T-helper 2 cell treated with Interferon-gamma antibody and Interleukin-4, amounts not matched to agents 5 μg/mL and 100 μg/mL, for 36 hours (primary cell): ENCODE measurements around the gene PTPRD.

Source experiments
- DNase-seq: peaks from one replicate; pipeline ENCODE4 v3.0.0; 2021; ENCODE audit warnings: low spot score
- H3K27ac Mint-ChIP-seq: one replicate; pipeline ENCODE4 v1.8.0; 2021; ENCODE audit warnings: mild to moderate bottlenecking, mixed read lengths
- H3K27me3 Mint-ChIP-seq: one replicate; pipeline ENCODE4 v1.8.0; 2021; ENCODE audit warnings: low read depth, mixed read lengths
- H3K36me3 Mint-ChIP-seq: one replicate; pipeline ENCODE4 v1.8.0; 2021; ENCODE audit warnings: low read depth, mixed read lengths
- H3K4me1 Mint-ChIP-seq: one replicate; pipeline ENCODE4 v1.8.0; 2021; ENCODE audit warnings: low read depth, mixed read lengths
- H3K4me3 Mint-ChIP-seq: one replicate; pipeline ENCODE4 v1.8.0; 2022; ENCODE audit warnings: mild to moderate bottlenecking, moderate library complexity, mixed read lengths
- H3K9me3 Mint-ChIP-seq: one replicate; pipeline ENCODE4 v1.8.0; 2021; ENCODE audit warnings: mixed read lengths

The PTPRD gene

DNA sequence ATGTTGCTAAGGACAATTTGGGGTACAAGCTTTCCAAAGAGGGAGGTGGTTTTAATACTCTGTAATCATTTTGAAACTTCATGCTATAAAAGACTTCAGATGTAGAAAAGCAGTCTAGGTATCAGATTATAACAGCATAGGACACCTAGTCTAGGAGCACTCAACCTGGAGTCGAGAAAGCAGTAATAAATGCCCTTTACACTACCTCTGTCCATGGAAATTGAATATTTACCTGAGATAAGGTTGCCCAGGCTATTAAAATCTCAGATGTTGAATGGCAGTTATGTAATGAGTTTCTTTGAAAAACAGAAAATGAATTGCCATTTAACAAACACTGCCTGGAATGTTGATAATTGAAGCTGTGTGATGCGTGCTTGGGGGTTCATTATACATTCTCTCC lies 2251.4 kb downstream of the PTPRD start:
- Mint-ChIP-seq H3K27me3 (no peaks in the 10 kb centered on the region), H3K27ac (no peak overlapping the region), H3K4me3 (no peak overlapping the region), H3K4me1 (peaks cover 3% of the 10 kb centered on the region), H3K36me3 (no peaks in the 10 kb centered on the region), H3K9me3 (no peaks in the 10 kb centered on the region)
- no peak for DNase-seq

DNA sequence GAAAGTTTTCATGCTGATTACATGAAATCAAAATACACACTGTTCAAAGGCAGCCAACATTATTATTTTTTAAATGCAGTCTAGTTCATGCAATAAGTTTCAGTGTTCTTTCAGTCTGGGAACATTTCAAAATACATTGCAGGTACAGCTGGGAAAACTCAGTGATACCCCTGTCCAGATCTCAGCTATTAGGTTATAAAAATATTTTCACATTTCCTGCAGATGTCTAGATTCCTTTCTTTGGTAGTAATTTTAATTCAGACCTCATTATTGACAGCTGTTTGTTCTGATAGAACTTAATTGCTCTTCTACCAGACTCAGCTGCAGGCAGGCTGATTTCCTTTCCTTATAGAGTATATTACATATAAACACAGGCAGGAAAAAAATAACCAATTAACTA lies 2256.4 kb downstream of the PTPRD start:
- Mint-ChIP-seq H3K4me3 (no peak overlapping the region), H3K27me3 (no peaks in the 10 kb centered on the region), H3K9me3 (no peaks in the 10 kb centered on the region), H3K4me1 (no peaks in the 10 kb centered on the region), H3K36me3 (no peaks in the 10 kb centered on the region), H3K27ac (no peak overlapping the region)
- DNase-seq: no peak

- H3K27me3 Mint-ChIP-seq: no peaks in the 10 kb centered on the region
- H3K27ac Mint-ChIP-seq: no peak overlapping the region
- H3K4me3 Mint-ChIP-seq: no peak overlapping the region
- H3K36me3 Mint-ChIP-seq: no peaks in the 10 kb centered on the region
- DNase-seq: no peak
- no peaks in the 10 kb centered on the region for H3K4me1 Mint-ChIP-seq
- H3K9me3 Mint-ChIP-seq: no peaks in the 10 kb centered on the region
These were observed 2261.4 kb downstream of the PTPRD start for GRCh38 chr9:8351436-8351835.

DNA sequence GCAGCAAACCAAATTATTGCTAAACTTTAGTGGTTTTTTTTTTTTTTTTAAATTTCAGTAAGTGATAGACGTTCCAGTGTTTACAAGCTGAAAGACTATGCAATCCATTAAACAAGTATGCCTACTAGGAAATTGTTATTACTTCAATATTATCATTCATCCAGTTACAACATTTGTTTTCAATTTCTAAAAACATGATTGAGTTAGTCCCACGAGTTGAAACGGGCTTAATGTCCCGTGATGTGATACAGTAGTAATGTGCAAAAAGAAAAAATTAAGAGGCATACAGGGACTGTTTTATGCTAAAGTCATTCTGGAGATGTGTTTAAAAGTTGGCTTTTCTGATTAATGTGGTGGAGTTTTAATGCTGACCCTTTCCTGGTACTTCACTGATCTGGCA lies 2262.9 kb downstream of the PTPRD start:
- no peaks in the 10 kb centered on the region for H3K36me3 Mint-ChIP-seq
- H3K4me3 Mint-ChIP-seq: no peak overlapping the region
- no peak for DNase-seq
- H3K9me3 Mint-ChIP-seq: no peaks in the 10 kb centered on the region
- H3K4me1 Mint-ChIP-seq: no peaks in the 10 kb centered on the region
- H3K27me3 Mint-ChIP-seq: no peaks in the 10 kb centered on the region
- H3K27ac Mint-ChIP-seq: no peak overlapping the region

- DNase-seq: no peak
- Mint-ChIP-seq H3K27ac (no peak overlapping the region), H3K4me1 (no peaks in the 10 kb centered on the region), H3K27me3 (no peaks in the 10 kb centered on the region), H3K36me3 (no peaks in the 10 kb centered on the region), H3K4me3 (no peak overlapping the region), H3K9me3 (no peaks in the 10 kb centered on the region)
These were observed 2263.4 kb downstream of the PTPRD start for GRCh38 chr9:8349376-8349775.

DNA sequence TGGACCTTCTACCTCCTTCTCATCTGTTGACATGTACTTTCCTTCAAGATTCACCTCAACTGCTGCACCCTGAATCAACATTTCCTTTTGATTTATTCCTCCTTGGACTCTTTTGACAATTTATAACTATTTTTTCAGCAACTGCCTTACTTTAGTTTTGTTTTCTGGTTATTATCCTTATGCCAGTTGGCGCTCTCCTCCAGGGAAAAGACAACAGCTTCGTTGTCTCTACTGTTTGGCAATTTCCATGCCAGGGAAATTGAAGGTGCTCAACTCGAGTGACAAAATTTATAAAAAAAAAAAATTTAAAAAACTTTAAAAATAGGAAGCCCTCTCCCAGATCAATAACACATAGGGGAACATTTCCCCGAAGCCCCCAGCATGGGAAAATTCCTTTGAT lies 2264.0 kb downstream of the PTPRD start:
- Mint-ChIP-seq H3K9me3 (no peaks in the 10 kb centered on the region), H3K27me3 (no peaks in the 10 kb centered on the region), H3K27ac (no peak overlapping the region), H3K36me3 (no peaks in the 10 kb centered on the region), H3K4me1 (no peaks in the 10 kb centered on the region), H3K4me3 (no peak overlapping the region)
- DNase-seq: no peak

GRCh38 chr9:8346296-8346695 lies 2266.5 kb downstream of the PTPRD start:
- Mint-ChIP-seq H3K27ac (no peak overlapping the region), H3K4me3 (no peak overlapping the region), H3K27me3 (no peaks in the 10 kb centered on the region), H3K9me3 (no peaks in the 10 kb centered on the region), H3K4me1 (no peaks in the 10 kb centered on the region), H3K36me3 (no peaks in the 10 kb centered on the region)
- DNase-seq: no peak

GRCh38 chr9:8338767-8339510 lies 2273.9 kb downstream of the PTPRD start:
- no peak for DNase-seq
- no peaks in the 10 kb centered on the region for H3K9me3 Mint-ChIP-seq

GRCh38 chr9:8337834-8338766 lies 2274.7 kb downstream of the PTPRD start:
- H3K27ac Mint-ChIP-seq: no peak overlapping the region
- no peaks in the 10 kb centered on the region for H3K9me3 Mint-ChIP-seq
- DNase-seq: no peak
- H3K4me3 Mint-ChIP-seq: no peak overlapping the region
- H3K27me3 Mint-ChIP-seq: no peaks in the 10 kb centered on the region
- H3K36me3 Mint-ChIP-seq: no peaks in the 10 kb centered on the region
- no peaks in the 10 kb centered on the region for H3K4me1 Mint-ChIP-seq

More at GRCh38 chr9:8338767-8339510, 2273.9 kb downstream of the PTPRD start:
- Mint-ChIP-seq H3K27ac (no peak overlapping the region), H3K36me3 (no peaks in the 10 kb centered on the region), H3K4me3 (no peak overlapping the region), H3K4me1 (no peaks in the 10 kb centered on the region), H3K27me3 (no peaks in the 10 kb centered on the region)

GRCh38 chr9:8332871-8333270 lies 2279.9 kb downstream of the PTPRD start:
- Mint-ChIP-seq H3K9me3 (no peaks in the 10 kb centered on the region), H3K27ac (no peak overlapping the region), H3K4me1 (no peaks in the 10 kb centered on the region), H3K27me3 (no peaks in the 10 kb centered on the region), H3K4me3 (no peak overlapping the region), H3K36me3 (no peaks in the 10 kb centered on the region)
- no peak for DNase-seq

GRCh38 chr9:8332331-8332650 lies 2280.5 kb downstream of the PTPRD start:
- Mint-ChIP-seq H3K27ac (no peak overlapping the region), H3K9me3 (no peaks in the 10 kb centered on the region), H3K27me3 (no peaks in the 10 kb centered on the region), H3K4me1 (no peaks in the 10 kb centered on the region), H3K4me3 (no peak overlapping the region), H3K36me3 (no peaks in the 10 kb centered on the region)
- DNase-seq: no peak

- H3K27me3 Mint-ChIP-seq: no peaks in the 10 kb centered on the region
- H3K9me3 Mint-ChIP-seq: no peaks in the 10 kb centered on the region
These were observed 2281.1 kb downstream of the PTPRD start for GRCh38 chr9:8331507-8332330.

GRCh38 chr9:8329561-8330283 lies 2283.1 kb downstream of the PTPRD start:
- Mint-ChIP-seq H3K9me3 (no peaks in the 10 kb centered on the region), H3K4me3 (no peak overlapping the region), H3K36me3 (no peaks in the 10 kb centered on the region), H3K27ac (no peak overlapping the region), H3K4me1 (no peaks in the 10 kb centered on the region), H3K27me3 (no peaks in the 10 kb centered on the region)
- DNase-seq: no peak

More at GRCh38 chr9:8331507-8332330, 2281.1 kb downstream of the PTPRD start:
- Mint-ChIP-seq H3K36me3 (no peaks in the 10 kb centered on the region), H3K4me1 (no peaks in the 10 kb centered on the region), H3K27ac (no peak overlapping the region), H3K4me3 (no peak overlapping the region)
- no peak for DNase-seq
